HG03520 (cell line): ENCODE data around the gene PTPRN2.

Source experiments
- ATAC-seq: cut with Tn5 transposase; IDR thresholded peaks from one replicate; pipeline ENCODE4 v1.9.1; 2021; ENCODE audit warnings: mild to moderate bottlenecking, moderate library complexity; ENCODE audit not compliant: unreplicated experiment

The PTPRN2 gene

GRCh38 chr7:157771689-157772088 lies 815.9 kb downstream of the PTPRN2 start:
- no peak for ATAC-seq

DNA sequence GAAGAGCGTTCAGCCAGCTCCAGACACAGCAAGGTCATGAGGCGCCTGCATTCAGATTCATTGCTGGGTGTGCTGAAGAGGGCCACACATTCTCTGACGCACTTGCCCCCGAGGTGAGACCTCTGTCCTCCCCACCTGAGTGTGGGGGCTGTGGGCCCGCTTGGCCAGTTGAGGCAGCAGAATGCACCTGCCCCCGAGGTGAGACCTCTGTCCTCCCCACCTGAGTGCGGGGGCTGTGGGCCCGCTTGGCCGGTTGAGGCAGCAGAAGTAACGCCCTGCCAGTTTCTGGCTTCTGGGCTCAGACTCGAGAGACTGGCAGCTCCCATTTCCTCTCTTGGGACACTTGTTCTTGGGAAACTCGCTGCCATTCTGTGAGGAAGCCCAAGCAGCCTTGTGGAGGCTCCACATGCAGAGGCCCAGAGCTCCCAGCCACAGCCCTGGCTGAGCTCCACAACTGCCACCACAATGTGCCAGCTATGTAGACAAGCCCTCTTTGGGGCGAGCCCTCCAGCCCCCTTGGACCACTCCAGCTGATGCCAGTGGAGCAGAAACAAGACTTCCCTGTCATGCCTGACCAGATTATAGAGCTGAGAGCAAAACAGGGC lies 816.8 kb downstream of the PTPRN2 start:
- ATAC-seq = no peak

DNA sequence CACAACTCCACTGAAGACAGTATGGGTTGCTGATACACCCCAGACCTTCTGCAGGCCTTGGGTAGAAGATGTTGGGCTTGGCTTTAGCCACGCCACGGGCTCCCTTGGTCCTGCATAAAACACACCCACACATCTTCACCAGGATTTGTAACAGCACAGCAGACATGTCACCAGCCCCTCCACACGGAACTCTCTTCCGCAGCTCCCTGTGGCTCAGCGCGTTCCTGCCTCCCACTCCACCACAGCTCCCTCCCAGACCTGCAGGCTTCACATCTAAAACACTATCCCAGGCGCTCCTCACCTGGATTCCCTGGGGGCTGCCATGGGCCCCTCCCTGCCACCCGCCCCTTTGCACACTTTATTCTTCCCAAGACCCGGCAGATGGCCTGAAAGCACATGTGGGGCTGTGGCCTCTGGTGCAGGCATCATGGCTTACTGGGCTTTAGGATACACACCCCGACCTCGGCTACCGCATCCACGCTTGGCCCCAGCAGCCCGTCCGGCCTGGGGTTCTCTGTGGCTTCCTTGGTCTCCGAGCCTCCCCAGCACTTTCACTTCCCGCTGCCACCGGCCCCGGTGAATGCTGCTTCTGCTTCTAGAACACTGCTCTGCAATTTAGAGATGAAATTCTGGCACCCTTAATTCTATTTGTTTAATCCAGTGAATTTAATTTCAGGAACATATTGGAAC lies 818.0 kb downstream of the PTPRN2 start:
- no peak for ATAC-seq

- no peak for ATAC-seq
These were observed 818.5 kb downstream of the PTPRN2 start for GRCh38 chr7:157769086-157769485.

DNA sequence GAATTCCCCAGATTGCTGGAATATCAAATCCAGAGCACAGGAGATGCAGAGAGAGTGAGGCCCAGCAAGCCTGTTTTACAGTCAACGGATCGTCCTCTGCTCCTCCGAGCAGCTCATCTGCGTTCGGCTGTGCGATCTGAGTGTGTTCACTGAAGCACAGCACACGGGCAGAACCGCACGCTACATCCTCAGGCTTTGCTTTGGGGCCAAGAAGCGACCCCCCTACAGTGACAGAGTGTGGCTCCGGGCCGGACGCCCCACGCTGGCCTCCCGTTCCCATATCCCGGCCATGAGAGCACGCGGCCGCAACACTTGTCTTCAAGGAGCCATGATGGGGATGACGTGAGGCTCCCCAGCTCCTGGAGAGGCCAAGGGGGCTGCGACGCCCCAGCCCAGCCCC lies 819.4 kb downstream of the PTPRN2 start:
- ATAC-seq = no peak

DNA sequence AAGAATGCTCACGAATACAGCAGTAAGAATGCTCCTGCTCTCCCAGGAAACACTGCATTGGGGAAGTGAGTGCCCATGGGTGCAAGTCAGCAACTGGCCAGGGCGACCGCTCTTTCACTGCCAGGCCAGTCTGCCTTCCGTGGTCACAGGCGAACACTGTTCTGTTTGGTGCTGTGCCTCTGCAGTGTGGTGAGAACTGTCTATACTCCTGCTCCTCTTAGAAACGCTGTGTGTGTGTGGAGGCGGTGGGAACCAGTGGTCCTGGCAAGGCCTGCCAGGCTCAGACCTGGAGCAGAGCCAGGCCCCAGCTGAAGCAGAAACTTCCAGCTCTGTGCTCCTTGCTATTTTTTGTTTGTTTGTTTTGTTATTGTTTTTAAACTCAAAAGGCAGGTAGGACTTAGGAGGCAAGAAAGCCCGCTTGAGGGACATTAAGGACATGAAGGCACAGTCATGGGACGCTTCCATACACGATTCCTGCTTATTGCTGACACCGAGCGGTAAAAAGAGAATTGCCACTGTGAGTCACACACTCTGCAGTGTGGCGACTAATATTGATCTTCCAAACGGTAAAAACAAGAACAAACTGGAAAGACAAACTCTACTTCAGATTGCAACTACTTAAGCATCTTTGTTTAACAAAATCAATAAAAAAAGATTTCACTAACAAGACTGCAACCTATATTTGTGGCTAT lies 820.0 kb downstream of the PTPRN2 start:
- no peak for ATAC-seq

- no peak for ATAC-seq
These were observed 821.5 kb downstream of the PTPRN2 start for GRCh38 chr7:157766098-157766497.

- ATAC-seq = no peak
These were observed 822.6 kb downstream of the PTPRN2 start for GRCh38 chr7:157764946-157765537.

DNA sequence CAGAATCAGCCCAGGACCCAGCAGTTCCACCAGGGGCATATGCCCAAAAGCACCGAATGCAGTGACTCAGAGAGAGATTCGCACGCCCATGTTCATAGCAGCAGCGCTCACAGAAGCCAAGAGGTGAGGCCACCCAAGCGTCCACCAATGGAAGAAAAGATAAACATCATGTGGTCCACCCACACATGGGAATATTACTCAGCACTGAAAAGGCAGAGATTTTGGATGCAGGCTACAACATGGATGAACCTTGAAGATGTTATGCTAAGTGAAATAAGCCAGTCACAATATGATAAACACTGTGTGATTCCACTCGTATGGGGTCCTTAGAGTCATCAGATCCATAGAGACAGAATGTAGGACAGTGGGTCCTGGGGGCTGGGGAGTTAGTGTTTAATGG lies 823.4 kb downstream of the PTPRN2 start:
- no peak for ATAC-seq

GRCh38 chr7:157763279-157764000 lies 824.2 kb downstream of the PTPRN2 start:
- no peak for ATAC-seq

DNA sequence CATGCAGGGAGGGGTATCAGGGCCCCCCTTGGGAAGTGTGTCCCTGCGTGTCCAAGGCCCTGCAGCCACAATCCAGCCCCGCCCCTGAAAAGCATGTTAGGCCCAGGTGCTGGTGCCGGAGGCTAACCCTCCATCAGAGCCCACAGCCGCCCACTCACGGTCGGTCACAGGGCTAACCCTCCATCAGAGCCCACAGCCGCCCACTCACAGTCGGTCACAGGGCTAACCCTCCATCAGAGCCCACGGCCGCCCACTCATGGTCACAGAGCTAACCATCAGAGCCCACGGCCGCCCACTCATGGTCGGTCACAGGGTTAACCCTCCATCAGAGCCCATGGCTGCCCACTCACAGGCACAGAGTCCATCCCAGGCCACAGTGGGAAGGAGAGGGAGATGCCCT lies 824.8 kb downstream of the PTPRN2 start:
- ATAC-seq = no peak

DNA sequence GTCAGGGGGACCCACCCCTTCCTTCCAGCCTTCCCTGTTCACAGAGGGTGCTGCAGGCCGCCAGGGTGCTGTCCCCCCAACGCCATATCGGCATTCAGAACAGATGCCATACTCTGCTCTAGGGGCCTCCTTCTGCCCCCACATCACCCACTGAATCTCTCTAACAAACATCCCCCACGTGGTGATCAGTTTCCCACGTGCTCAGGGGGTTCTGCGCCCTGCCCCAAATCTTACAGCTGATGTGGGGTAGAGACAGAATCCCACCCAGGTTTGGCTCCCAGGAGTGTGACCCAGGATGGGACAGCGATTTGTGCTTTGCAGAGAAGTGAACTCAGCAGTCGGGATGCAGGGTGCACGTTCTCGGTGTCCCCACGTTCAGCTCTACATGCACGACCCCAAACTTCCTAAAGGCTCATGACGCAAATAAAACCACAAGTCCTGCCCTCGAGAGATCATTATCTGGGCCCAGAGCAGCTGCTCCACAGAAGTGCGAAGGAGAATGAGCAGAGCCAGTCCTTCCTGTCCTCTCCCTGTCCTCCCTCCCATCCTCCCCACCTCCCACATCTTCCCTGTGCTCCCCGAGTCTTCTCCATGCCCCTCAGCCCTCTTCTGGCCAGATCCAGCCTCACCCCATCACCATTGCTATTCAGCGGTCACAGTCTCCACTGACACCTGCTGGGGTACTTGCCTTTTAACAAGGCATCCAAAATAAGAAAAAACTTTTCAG lies 827.5 kb downstream of the PTPRN2 start:
- ATAC-seq = no peak

DNA sequence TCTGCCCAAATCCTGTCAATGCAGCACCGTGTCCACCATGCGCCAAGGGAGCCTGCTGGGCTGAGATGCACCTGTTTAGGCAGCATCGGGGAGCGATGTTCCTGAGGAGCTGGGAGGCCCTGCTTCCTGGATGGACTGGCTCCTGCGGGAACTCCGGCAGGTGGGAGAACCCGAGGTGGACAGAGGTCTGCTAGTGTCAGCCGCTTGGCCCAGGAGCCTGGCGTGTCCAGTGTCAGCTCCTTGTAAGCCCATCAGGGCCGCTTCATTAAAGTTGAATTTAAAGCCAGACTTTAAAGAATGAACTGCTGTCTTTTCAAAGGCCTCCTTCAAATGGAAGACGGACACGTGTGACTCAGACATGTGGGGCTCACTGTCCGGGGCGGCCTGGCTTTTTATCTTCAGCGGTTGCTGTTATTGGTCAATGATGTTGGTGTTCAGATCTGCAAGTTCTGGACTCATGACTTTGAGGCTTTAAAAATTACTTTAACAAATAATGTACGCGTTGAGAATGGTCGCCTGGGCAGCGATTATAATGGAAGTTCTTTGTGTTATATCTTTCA lies 828.3 kb downstream of the PTPRN2 start:
- no peak for ATAC-seq

GRCh38 chr7:157758468-157759245 lies 829.0 kb downstream of the PTPRN2 start:
- ATAC-seq = no peak

- no peak for ATAC-seq
These were observed 829.7 kb downstream of the PTPRN2 start for GRCh38 chr7:157757776-157758467.

DNA sequence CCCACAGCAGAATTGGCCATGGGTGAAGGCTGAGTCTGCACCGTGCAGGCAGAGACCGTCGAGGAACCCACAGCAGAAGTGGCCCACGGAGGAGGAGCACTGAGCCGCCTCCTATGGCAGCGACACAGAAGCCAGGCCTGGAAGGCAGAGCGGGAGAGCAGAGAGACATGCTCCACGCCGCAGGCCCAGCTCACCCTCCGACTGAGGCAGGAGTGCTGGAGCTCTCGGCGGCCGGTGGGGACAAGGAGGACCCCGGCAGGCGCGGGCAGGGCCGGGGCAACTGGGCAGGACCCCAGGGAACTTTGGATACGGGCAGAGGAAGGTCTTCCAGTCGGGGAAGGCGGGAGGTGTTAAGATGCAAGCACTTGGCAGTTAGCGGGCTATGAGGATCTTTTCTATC lies 830.4 kb downstream of the PTPRN2 start:
- ATAC-seq = no peak

- no peak for ATAC-seq
These were observed 831.9 kb downstream of the PTPRN2 start for GRCh38 chr7:157755741-157756140.

DNA sequence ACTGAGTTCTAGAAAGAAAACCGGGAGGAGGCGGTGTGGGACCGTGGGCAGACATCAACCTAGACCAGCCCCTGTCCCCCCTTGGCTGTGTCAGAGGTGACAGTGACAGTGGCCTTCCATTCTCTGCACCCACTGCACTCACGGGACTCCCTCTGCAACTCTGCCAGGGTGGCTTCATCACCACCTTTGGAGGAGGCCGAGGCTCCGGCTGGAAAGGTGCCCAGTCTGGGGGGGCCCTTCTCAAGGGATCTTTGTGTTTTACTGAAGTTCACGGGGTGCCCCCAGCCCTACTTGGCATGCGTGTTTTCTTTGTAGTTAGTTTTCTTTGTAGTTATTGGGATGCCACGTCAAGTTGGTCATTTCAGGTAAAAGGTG lies 833.2 kb downstream of the PTPRN2 start:
- no peak for ATAC-seq
